ENCODE results near the gene TLL2.
A peak's percentile ranks its signal among the peaks of the same experiment; 100 is the strongest.

DNA sequence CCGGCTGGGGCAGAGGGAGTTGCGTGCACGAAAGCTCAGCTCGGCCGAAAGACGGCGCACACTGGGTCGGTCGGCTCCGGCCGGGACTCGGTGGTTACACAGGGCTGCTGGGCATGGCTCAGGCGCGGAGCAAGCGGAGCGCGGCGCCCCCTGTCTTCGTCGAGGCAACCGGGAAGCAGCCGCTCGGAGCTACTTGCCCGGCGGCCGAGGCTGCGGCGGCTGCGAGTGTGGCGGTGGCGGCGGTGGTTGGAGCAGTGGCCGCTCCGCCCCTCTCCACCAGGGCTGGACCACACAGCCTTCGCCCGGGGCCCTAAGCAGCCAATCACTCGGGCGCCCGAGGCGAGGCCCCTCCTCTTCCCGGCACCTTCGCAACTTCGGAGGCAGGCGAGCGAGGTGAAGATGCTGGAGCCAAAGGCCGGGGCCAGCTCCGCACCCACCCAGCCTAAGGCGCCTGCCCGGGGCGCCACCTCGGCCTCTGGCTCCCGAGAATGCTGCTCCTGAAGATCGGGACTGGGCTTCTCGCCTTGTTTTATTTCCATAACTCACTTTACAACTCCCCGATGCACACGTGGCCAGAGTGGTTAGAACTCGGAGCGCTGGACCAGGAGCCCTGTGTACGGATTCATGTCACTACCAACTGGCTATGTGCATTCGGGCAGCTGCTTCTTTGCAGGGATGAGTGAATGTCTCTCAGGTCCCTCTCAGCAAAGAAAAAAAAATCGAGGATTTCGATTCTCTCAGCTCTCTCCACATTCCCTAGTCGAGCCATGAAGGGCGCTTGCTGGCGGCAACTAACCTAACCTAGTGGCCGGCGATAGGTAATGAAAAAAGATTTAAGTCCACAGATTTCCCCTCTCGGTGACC, at the start of gene TLL2:
- no peak for TF ChIP-seq POLR2A (IDR thresholded peaks at IDR 0.05)
- TF ChIP-seq, protein P1, sequence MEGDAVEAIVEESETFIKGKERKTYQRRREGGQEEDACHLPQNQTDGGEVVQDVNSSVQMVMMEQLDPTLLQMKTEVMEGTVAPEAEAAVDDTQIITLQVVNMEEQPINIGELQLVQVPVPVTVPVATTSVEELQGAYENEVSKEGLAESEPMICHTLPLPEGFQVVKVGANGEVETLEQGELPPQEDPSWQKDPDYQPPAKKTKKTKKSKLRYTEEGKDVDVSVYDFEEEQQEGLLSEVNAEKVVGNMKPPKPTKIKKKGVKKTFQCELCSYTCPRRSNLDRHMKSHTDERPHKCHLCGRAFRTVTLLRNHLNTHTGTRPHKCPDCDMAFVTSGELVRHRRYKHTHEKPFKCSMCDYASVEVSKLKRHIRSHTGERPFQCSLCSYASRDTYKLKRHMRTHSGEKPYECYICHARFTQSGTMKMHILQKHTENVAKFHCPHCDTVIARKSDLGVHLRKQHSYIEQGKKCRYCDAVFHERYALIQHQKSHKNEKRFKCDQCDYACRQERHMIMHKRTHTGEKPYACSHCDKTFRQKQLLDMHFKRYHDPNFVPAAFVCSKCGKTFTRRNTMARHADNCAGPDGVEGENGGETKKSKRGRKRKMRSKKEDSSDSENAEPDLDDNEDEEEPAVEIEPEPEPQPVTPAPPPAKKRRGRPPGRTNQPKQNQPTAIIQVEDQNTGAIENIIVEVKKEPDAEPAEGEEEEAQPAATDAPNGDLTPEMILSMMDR (IDR thresholded peaks at IDR 0.05): peak; percentile 60 to 75 (median 65)
